Measurements from ENCODE around the gene ZBTB11. TPM values are rescaled to one million over a fixed set of nuclear protein-coding genes. Genes with fewer than 3 reads are reported as not detected.
"Not testable (repeated sequence)": the region's sequence is repeated elsewhere in the genome, so short reads cannot be mapped to it uniquely, and the experiment has no call there.

ZBTB11 gene, protein sequence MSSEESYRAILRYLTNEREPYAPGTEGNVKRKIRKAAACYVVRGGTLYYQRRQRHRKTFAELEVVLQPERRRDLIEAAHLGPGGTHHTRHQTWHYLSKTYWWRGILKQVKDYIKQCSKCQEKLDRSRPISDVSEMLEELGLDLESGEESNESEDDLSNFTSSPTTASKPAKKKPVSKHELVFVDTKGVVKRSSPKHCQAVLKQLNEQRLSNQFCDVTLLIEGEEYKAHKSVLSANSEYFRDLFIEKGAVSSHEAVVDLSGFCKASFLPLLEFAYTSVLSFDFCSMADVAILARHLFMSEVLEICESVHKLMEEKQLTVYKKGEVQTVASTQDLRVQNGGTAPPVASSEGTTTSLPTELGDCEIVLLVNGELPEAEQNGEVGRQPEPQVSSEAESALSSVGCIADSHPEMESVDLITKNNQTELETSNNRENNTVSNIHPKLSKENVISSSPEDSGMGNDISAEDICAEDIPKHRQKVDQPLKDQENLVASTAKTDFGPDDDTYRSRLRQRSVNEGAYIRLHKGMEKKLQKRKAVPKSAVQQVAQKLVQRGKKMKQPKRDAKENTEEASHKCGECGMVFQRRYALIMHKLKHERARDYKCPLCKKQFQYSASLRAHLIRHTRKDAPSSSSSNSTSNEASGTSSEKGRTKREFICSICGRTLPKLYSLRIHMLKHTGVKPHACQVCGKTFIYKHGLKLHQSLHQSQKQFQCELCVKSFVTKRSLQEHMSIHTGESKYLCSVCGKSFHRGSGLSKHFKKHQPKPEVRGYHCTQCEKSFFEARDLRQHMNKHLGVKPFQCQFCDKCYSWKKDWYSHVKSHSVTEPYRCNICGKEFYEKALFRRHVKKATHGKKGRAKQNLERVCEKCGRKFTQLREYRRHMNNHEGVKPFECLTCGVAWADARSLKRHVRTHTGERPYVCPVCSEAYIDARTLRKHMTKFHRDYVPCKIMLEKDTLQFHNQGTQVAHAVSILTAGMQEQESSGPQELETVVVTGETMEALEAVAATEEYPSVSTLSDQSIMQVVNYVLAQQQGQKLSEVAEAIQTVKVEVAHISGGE
- total RNA-seq (2014; rRNA removed; shearing (Covaris generic)) = 22.8 and 31.4 TPM in 2 replicates

DNA sequence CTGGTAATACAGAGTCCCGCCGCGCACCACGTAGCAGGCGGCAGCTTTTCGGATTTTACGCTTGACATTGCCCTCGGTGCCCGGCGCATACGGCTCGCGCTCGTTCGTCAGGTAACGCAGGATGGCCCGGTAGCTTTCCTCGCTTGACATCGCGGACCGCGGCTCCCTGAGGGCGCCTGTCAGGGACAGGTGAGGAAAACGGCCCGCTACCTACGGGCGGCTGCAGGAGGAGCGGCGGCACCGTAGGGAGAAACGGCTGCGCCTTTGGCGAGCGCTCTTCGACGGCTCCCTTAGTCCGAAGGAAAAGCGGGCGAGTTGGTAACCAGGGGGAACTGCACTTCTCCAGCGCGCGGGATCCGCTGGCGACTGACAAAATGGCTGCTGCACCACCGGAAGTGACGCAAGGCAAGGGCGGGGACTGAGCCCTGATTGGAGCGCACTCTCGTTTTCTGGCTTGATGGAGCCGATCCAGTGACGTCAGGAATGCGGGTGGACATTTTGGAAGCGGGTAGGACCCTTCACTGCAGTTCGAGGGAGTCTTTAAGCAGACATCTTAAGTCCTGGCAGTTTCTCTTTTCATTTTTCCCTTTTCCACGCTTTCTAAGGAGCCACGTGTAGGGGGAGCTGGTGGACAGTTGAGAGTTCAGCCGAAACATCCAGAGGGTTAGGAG lies at the start of gene ZBTB11:
Gene ZBTB11 (minus strand): TSS at position 368 of the 671 bp plus-strand sequence. CDS start 218 bp downstream, at position 150.
- DNase-seq (ENCODE audit: low spot score) = peak; percentile 100

DNA sequence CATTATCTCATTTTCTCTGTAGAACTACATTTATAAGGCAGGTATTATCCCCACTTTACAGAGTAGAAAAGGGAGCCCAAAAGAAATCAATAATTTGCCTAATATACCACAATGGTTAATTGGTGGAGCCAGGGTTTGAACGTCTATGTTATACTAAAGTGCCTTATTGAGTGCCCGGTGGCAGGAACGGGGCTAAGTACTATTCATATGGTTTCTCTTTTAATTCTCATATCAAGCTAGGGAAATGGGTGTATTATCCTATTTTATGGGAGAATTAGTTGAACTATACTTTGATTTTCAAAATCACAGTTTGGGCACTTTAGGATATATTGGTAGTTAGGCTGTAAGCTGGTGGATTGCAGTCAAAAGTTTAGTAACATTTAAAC lies 49.0 kb upstream of the ZBTB11 start:
- DNase-seq (ENCODE audit: low spot score) = no peak

- peak; percentile 35 for DNase-seq (ENCODE audit: low spot score)
Measured at GRCh38 chr3:101725194-101725889, 48.4 kb upstream of the ZBTB11 start.

DNA sequence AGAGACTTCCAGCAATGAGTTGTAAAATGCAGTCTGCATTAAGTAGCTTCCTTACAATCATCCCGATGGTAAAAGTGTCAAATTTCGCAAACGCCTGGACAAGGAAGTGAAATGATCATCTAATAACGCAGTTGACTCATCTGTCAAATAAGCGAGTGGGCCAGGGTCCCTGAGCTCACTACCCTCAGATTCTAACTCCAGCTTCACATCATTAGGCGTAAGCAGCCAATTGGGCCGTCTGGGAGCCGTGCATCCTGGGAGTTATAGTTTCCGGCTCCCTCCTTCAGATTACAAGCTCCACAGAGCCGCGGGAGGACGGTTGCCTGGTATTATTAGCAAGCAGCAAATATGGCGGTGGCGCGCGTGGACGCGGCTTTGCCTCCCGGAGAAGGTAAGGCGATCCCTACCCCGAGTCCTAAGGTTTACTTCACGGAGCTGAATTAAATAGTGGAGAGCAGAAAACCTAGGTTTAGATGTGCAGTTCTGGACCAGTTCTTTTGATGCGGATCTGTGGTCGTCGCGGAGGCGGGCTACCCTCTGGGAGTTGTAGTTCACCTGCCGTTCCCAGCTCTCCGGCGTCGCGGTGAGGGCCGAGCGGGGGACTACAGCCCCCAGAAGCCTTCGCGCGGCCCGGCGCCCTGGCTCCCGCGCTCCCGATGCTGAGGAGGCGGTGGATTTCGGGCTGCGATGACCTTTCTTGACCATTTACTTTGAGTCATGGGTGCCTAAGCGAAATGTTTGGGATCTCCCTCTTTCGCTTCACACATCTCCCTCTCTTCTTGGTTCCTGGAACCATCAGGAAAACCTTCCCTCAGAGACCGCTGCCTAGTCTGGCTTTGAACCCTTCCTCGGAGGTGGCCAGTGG lies 47.6 kb upstream of the ZBTB11 start, which contains the start of gene CEP97:
Gene CEP97 (plus strand): TSS at position 286 of the 865 bp plus-strand sequence. CDS start 63 bp downstream, at position 349.
- DNase-seq (ENCODE audit: low spot score) = peak; percentile 91

DNA sequence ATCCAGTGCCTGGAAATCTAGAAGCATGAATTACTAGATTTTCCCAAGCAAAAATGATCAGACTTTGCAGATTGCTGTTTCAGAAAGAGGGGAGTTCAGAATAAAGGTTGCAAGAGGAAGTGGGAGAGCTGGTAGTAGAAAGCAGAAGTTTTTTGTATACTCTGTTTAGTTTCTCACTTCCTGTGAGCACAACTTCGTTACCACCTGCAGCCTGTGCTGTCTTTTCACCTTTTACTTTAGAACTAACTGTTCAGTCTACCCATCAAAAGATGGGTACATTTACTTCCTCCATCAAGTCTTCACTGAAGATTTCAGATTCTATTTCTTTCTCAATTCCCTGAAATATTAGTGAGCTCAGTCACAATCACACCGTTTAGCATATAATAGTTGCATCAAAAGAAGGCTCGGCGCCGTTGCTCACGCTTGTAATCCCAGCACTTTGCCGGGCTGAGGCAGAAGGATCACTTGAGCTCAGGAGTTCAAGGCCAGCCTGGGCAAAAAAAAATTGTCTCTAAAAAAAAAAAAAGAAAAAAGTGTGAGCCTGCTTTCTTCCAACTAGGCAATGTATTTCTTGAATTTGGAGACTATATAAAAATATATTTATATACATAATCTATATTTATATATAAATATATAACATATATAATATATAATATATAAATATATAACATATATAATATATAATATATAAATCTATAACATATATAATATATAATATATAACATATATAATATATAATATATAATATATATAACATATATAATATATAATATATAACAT lies 45.7 kb upstream of the ZBTB11 start:
- DNase-seq (ENCODE audit: low spot score) = no peak

DNA sequence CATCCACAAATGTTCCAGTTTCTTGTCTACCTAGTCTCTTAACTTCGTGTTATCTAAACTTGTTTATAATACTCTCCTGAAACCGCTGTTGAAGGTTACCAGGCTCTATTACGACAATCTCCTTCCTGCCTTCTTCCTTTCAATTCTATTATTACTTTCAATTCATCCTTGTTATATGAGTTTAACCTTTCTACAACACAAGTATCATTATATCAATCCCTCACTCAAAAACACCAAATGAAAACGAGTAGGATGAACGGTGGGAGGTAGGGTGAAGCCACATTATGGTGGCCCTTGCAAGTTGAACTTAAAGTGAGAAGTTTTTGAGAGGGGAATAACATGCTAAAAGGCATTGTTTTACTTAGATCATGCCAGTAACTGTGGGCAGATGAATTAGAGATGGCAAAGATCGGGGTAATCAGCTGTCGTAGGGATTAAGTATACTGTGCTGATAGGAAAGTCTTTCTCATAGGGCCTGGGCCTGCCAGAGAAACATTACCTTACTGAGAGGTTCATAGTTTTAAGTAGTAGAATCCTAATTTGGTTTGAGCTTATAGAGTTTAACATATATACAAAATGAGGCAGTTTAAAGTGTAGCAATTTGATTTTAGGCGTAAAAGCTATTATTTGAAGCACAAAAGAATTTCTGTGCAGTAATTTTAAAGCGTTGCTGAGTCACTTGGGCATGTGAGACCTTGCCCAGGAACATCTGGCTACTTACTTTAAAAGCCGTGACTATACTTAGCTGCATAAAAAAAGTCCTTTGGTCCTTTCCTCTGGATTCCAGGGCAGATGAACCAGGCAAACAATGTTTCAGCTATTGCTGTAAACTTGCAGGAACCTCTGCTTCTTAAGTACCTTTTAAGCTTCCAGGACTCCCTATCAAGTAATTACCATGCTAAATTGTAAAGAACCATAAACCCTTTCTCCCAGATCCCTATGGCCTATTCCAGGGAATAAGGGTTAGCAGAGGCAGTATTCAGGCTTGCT lies 44.2 kb upstream of the ZBTB11 start:
- no peak for DNase-seq (ENCODE audit: low spot score)

DNA sequence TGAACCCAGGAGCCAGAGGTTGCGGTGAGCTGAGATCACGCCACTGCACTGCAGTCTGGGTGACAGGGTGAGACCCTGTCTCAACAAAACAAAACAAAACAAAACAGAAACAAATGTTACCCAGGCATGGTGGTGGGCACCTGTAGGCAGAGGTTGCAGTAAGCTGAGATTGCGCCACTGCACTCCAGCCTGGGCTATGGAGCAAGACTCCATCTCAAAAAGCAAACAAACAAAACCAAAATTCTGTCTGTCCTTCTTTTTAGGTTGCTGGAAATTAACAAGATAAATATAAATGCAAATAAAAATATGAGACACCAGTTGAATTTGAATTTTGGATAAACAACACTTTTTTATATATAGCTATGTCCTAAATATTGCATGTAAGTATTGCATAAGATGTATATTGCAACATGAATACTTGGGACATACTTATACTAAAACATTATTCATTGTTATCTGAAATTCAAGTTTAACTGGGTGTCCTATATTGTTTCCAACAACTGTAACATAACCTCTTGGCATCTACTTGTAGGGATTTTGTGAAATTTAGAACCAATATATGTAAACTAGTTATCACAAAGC lies 42.8 kb upstream of the ZBTB11 start:
- DNase-seq (ENCODE audit: low spot score) = no peak

GRCh38 chr3:101718455-101718854 lies 41.5 kb upstream of the ZBTB11 start:
- DNase-seq (ENCODE audit: low spot score) = no peak

DNA sequence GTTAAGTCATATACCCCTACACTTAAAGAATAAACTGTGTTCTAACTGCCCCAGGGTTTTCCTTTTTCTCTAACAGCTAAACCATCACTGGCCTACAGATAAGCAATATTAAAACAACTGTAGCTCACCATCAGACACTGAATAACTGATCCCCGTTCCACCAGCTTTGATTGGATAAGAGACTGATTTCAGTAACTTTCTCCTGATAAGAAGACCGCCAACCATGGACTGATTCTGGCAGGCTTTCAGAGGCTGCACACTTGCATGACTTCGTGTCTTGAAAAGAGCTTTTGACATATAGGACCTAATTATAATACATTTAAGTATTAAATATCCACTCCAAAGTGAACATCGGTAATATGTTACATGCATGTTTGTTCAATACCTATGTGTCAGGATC lies 32.2 kb upstream of the ZBTB11 start:
- no peak for DNase-seq (ENCODE audit: low spot score)

DNA sequence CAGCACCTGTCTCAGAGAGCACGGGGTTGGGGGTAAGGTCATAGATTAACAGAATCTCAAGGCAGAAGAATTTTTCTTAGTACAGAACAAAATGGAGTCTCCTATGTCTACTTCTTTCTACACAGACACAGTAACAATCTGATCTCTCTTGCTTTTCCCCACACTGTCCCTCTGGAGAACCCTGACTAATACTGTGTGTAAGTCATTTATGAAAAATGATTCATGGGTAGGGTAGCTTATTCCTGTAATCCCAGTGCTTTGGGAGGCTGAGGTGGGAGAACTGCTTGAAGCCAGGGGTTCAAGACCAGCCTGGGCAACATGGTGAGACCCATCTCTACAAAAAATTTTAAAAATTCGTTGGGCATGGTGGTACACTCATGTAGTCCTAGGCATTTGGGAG lies 27.7 kb upstream of the ZBTB11 start:
- DNase-seq (ENCODE audit: low spot score) = not testable (repeated sequence)

DNA sequence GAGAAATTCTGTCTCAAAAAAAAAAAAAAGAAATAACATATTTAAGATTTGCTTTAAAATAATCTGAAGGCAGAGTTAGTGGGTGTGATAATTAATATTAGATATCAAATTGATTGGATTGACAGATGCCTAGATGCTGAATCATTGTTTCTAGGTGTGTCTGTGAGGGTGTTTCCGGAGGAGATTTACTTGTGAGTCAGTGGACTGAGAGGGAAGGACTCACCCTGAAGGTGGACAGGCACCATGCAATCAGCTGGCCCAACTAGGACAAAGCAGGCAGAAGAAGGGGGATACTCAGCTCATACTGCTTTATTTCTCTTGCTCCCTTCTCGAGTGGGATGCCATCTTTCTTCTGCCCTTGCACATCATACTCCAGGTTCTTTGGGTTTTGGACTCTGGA lies 26.2 kb upstream of the ZBTB11 start:
- peak; percentile 69 for DNase-seq (ENCODE audit: low spot score)

GRCh38 chr3:101702726-101703125 lies 25.8 kb upstream of the ZBTB11 start:
- no peak for DNase-seq (ENCODE audit: low spot score)

GRCh38 chr3:101701696-101702634 lies 25.0 kb upstream of the ZBTB11 start:
- no peak for DNase-seq (ENCODE audit: low spot score)

- DNase-seq (ENCODE audit: low spot score) = peak; percentile 48
Measured at GRCh38 chr3:101695779-101696372, 18.9 kb upstream of the ZBTB11 start.

GRCh38 chr3:101694836-101695235 lies 17.9 kb upstream of the ZBTB11 start:
- DNase-seq (ENCODE audit: low spot score) = not testable (repeated sequence)

DNA sequence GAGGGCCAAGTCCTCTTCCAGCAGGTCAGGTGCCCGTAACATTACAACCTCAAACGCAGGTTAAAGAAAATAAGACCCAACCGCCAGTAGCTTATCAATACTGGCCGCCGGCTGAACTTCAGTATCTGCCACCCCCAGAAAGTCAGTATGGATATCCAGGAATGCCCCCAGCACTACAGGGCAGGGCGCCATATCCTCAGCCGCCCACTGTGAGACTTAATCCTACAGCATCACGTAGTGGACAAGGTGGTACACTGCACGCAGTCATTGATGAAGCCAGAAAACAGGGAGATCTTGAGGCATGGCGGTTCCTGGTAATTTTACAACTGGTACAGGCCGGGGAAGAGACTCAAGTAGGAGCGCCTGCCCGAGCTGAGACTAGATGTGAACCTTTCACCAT lies 16.6 kb upstream of the ZBTB11 start:
- DNase-seq (ENCODE audit: low spot score) = peak; percentile 54

Data from A172 (cell line).